HG03159 (cell line): ENCODE results near the gene CPO.
A peak's percentile ranks its signal among the peaks of the same experiment; 100 is the strongest.

Experiments used
- ATAC-seq: cut with Tn5 transposase; IDR thresholded peaks from one replicate; pipeline ENCODE4 v1.9.1; 2021; ENCODE audit warnings: mild to moderate bottlenecking, moderate library complexity; ENCODE audit not compliant: unreplicated experiment

The CPO gene

DNA sequence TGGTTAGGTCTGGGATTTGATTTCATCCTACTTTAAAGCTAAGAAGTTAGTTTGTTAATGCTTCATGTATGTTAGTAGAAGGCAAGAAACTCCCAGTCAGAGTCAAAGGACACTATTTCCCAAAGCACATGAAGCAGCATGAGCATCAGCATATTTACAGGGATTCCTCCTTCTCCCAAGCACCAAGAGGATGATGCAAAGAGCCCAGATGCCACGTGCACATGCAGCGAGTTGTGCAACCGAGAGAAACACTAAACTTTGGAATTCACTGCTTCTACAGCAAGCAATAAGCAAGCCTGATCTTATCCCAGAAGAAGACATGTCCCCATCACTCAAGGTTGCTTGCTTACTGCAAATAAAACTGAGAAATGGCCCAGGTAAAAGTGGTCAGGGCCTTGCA, 32.5 kb downstream of the CPO start:
- no peak for ATAC-seq

DNA sequence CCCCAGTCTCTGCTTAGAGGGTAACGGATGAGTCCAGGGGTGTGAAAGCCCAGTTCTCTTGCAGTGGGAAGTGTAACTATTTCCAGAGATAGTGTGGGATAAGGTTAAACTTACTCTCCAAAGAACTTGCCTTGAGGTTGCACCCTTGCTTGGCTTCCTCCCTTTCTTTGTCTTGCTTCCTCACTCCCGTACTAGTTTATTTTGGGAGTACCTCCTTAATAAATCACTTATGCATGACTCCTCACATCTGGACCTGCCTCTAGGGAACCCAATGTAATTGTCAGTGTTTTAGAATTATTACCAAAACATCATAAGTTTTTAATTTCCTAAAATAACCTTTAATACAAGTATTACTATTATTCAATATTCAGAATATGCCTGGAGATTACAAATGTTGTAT, 35.2 kb downstream of the CPO start:
- no peak for ATAC-seq

DNA sequence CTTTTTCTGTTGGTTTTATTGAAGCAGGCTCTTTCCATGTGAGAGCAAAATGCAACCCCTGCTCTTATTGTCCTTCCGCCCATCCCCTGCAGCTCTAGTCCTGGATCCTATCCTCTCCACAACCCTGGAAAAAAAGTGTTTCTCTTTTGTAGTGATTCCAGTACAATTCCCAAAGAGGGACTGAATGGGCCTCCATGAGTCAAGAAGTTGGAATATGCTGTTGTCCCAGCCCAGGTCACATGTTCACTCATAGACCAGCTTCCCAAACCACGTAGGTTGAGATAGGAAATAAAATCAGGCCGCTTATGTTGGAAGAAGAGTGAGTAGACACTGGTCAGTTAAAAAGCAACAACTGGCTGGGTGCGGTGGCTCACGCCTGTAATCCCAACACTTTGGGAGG, 39.4 kb downstream of the CPO start:
- no peak for ATAC-seq

DNA sequence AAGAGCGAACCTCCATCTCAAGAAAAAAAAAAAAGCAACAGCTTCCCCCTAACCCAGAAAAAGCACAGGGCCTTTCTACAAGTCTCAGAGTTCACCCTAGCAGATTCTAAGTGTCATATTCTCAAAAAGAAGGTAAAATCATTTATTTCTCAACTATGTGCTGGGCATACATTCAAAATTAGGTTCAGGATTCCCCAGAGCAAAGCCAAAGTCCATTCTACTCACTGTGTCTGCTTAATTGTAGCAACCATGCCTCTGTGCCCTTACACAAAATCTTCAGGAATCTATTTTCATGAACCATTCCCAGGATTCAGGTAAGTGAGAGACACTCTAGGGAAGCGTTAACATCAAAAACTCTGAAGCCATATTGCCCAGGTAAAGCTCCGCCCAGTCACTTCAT, 40.0 kb downstream of the CPO start:
- no peak for ATAC-seq

DNA sequence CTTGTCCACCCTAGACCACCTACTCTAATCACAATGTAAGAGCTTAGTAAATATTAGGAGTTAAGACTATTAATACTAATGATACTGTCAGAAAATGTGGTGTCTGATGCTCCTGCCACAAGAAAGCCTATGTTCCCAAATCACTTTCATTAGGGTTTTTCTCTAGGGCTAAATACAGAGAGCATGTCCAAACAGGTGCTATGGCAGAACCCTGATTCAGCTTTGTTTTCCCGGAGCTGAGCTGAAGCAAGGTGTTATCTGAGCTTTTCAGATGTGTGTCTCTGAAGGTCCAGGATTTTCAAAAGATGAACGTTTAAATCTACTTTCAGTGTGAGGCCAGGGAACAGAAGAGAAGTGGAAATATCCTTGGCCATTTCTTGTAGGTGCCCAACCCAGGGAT, 40.6 kb downstream of the CPO start:
- ATAC-seq: no peak

DNA sequence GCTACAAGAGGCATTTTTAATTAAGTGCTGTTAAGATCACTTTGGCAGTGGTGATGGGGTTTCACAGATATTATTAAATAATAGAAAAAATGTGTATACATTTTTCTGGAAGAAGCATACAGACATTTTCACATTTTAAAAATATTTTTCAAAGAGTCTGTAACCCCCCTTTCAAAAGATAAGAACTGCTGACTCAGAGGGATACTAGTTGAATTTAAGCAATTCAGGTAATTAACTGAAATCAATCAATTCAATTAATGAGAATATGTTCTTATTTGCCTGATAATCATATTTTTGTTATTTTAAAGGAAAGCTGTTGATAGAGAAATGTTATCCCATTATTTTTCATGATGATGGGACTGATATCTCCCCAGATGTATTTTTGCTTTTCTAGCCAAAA, 41.1 kb downstream of the CPO start:
- ATAC-seq: no peak

DNA sequence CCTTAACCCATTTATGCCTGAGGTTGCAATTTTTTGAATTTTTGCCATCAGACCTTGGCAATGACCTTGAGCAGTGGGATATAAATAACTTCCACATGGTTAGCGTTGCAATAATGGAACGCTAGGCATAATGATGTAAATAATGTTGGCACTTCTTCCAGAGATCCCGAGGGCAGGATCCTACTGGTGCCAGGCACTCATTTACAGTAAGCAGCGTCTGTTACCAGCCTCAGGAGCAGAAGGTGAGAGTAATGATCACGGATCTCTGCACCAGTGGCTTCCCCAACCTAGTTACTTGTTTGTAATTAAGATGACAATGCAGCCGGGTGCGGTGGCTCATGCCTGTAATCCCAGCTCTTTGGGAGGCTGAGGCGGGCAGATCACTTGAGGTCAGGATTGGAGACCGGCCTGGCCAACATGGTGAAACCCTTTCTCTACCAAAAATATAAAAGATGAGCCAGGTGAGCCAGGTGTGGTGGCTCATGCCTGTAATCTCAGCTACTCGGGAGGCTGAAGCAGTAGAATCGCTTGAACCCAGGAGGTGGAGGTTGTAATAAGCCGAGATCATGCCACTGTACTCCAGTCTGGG, 41.9 kb downstream of the CPO start:
- no peak for ATAC-seq

DNA sequence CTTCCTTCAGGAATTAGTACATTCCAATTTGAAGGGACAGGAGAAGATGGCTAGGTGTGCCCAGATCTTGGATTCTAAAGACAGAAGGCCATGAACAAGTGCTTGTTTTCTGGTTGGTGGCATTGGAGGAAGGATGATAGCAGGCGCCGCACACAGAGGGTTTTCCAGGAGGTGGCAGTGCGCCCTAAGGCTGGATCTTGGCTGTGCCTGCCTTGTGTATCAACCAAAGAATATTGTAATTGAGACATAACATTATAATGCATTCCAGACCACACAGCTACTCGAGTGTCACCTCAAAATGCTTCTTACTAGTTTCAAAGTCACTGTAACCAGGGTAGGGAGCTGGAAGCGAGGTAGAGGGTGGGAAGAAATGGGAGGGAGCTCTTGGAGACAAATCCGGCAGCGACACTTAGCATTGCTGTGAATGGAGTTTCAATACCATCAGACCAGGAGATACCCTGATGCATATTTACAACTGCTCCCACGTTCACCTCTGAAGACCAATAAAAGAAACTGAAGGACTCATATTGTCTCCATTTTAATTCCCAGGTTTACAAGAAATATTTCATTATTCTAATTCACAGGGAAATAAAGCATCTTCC, 42.5 kb downstream of the CPO start:
- ATAC-seq: no peak

DNA sequence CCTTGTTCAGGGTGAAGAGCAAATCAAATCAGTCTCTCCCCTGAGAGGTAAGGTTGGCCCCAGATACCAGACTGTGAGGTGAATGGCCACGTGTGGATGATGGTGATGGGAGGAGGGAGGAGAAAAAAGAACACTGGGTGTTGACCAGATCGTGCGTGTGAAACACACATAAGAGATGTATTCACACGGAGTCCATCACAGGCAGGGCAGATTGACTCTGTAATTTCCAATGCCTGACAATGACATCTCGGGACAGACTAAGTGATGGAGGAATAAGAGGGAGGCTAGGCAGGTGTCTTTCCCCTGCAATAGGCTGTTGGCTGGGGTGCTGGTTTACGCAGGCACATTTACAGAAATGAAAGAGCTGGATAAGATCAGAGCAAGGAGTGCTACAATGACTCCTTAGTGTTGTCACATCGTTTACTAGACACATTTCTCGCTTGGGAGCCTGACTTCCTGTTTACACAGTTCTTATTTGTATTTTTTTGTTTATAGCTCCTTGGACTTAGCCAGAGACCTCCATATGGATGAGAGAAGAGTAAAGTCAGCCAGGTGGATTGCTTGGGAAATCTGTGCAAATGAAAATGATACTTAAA, 43.1 kb downstream of the CPO start:
- no peak for ATAC-seq

DNA sequence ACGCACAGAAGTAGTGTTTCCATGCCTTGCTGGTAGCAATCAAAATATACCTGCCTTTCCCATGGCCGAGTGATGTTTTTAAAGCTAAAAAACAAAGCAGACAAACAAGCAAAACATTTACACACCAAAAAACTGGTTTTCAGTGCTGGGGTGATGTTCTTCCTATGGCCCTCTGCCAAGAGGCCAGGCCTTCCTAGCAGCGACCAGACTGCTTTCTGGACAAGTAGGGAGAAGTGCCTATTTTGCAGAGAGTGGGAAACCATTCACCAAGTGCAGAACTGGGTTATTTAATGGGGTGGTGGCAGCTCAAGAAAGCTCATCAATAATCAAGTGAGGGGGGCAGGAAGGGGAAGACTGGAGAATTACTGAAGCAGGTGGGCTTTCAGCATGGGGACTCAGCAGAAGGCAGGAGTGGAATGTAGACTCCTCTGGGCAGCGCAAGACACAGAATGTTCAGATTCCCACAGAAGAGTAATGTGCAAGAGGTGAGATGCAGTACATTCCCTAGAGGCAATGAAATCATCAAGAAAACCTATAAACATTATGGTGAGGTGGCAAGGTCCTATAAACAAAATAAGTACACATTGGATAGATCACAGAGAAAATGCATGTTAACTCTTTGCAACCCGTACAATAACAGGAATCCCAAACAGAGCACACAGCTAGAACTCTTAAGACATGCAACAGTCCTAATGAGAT, 44.0 kb downstream of the CPO start:
- ATAC-seq: no peak

DNA sequence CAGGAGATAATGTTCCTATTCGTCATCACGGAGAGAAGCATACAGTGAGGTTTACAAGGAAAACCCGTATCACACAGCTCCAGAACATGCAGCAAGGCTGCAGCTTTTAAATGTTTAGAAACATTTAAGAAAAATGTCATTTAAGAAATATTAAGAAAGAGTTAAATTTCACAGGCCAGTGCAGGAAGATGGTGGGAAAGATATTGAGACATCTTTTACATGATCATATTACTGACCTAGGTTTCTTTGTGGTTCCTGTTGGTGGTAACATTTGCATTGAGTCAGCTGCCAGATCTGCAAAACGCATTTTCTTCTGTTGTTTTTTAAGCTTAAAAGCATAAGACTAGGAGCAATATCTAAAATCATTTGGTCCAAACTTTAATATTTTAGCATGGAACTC, 44.9 kb downstream of the CPO start:
- ATAC-seq: no peak

DNA sequence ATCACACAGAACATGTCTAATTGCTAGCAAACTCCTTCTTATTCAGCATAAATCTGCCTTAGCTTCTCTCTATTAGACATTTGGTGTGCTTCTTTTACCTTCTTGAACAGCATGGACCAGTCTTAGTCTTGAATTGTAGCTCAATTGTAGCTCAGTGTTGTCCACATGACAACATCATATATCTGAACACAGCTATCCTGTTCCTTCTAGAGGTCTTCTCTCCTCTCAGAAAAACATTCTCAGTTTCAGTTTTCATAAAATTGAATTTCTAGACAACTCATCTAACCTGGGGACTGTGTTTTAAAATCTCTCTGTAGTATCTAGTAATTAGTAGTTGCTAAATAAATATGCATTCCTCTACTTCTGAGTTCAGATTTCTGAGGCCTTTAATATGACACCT, 47.6 kb downstream of the CPO start:
- no peak for ATAC-seq

DNA sequence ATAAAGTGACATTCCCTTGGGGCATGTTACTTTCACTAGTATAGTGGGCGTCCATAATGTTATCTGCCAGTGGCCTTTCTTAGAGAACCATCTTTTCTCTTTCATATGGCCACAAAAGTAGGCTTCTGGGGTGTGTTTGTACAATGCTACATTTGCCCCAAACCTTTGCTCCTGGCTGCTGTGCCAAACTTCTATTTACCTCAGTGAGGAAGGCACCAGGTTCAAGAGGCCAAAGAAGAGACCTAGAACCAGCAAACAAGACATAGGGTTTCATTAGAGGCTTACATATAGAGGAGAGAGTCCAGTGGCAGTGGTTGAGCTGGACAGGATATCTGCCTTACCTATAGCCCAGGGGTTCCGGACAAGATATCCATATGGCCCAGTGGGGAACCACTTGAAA, 48.5 kb downstream of the CPO start:
- no peak for ATAC-seq

DNA sequence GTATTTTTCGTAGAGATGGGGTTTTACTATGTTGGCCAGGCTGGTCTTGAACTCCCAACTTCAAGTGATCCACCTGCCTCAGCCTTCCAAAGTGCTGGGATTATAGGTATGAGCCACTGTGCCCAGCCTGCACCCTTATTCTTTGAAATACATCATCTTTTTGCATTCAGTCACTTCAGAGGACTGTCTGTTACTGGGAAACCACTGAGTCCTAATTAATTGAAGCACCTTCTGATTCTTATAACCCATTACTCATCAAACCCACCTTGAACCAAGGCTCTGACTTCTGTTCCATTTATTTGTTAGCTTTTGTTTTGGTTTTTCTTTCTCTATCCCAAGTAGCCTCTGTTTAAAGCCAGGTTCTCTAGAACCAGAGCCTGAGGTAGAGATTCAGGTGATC, 49.6 kb downstream of the CPO start:
- no peak for ATAC-seq

DNA sequence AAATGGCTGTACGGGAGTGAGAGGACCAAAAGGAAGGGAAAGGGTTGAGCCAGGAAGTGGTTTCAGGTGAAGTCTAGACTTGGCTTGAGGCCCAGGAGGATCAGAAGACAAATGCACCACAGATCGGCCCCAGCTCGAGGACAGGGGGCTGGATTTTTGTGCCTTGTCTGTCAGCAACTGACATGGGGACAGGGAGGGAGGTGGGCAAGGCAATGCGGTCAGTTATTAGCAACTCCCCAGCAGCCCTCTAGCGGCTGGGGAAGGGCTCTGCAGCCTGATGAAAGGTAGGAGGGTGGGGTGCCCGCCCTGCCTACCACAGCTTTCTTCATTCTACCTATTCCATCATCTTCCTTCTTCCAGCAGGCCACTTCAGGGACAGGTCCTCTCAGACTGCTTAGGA, 50.0 kb downstream of the CPO start:
- ATAC-seq: peak; percentile 82

DNA sequence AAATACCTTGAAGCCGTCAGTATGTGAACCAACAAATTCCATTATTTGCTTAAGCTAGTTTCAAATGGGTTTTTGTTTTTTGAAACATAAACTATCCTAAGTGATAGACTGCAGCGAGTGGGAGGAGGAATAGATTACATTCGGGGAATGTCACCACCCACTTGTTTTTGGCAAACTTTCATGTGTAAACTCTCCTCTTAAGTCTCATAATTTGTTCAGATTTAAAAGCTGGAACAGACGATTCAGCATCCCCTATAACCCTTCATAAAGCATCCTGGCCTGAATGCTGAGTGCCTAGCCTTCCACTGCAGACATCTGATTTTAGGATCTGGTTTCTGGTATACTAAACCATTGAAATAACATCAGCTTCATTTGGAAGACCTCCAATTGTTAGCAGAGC, 51.0 kb downstream of the CPO start:
- ATAC-seq: no peak

DNA sequence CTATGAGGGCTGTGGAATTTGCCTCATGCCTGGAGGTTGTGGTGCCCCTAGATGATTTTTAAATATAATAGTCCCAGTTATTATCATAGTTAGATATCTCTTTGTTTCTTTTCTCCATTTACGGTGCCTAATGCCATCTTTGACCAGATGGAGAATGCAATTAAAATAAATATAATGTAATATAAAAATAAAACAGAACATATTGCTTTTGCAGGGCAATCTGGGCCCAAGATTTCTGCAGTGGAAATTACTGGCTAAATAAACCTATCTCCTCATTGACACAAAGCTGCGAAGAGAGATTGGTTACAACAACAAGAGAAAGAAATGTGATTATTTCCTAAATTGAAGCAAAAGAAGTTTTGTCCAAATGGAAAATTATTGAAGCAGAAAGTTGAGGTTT, 51.8 kb downstream of the CPO start:
- no peak for ATAC-seq

DNA sequence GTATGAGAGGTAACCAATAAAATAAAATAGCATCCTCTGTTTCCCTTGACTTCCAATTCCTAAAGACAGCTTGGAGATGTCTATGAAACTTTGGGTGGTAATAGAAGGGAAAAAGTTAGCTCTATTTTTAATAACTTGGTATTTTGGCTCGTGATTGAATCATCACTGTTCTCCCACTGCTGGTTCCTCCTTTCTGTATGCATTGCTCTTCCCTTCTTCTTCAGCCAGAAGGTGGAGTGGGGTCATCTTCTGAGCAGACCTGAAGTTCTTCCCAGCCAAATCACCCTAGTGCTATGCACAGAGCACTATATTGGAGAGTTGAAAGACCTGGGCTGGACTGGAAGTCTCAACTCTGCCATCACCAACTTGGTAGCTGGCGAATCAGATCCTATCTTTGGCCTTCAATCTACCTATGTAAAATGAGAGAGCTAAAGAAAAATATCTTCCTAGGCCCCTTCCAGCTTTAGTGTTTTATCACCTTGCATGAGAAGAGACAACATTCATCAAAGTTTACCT, 54.1 kb downstream of the CPO start:
- ATAC-seq: no peak

DNA sequence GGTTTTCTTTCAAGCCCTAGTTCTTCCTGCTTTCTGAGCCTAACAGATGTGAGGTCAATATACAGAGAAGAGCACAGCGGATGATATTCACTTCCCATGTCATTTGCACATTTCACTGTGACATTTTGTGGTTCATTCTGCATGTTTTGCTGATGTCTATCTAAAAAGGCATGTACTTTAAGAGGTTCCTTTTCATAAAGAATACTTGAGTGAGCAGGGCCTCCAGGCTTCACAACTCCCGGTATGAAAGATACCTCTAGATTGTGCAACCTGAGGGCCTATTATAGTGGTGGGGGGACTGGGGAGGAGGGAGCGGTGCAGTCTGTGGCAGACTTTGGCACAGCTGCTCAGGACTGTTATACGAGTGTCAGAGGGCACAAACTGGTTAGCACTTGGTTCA, 54.6 kb downstream of the CPO start:
- ATAC-seq: no peak

DNA sequence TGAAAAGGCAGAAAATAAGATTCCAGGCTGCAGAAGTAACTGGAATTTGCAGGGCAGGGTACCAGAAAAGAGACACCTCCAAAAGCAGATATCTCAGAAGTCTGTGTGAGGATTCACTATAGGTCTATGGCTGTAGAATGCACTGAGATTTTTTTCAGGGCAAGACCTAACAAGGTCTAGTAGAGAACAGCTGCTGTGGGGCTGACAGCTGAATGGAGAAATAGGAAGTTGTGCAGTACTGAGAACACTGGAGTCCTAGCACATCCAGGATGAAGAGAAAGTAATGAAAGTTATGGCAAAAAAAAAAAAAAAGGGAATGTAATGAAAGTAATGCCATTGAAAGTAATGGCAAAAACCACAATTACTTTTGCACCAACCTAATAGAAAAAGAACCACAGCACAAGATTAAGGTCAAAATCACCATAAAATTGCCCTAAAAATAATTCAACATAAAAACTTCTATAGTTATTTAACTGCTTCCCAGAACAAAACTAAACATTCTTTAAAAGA, 57.3 kb downstream of the CPO start:
- no peak for ATAC-seq

DNA sequence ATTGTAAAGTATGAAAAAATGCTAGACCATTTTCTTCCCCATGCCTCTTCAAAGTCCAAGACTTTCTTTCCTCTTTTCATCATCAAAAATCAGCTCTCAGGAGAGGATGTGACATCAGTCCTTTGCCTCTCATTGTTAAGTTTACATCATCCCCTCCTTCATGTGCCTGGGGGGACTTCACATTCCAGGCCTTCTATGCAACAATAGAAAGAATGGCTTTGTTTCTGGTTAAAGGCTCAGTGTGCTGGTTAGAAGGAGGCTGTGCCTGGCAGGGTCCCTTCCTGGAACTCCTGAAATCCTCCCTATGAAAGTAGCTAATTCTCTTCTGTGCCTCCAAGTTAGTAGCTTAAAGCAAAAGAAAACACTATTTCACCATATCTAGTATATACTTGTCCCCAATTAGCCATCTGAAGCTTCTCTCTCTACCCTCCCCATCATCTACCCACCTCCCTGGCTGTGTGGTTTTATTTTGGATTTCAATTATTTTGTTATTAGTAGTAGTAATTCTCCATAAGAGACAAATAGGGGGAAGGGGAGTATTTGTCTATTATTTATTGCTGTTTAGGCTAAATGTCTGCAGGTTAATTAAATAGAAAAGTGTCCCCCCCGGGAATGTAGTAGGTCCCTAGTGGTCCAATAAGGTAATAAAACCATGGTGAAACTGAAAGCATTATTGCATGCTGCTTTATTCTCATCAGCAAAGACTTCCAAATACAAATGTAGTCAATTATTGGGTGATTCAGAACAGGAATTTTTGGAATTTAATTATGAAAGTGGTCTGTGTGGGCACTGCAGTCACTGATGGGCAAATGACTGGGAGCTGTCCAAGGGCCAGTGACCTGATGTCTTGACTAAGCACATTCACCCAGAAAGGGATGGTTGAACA, 69.0 kb downstream of the CPO start:
- ATAC-seq: no peak
